Eye (tissue), 1 donor: Measurements from ENCODE around the gene KBTBD8.

Experiments
- DNase-seq: peaks from one replicate; pipeline ENCODE4 v3.0.0-alpha.2; 2015

Gene KBTBD8

DNA sequence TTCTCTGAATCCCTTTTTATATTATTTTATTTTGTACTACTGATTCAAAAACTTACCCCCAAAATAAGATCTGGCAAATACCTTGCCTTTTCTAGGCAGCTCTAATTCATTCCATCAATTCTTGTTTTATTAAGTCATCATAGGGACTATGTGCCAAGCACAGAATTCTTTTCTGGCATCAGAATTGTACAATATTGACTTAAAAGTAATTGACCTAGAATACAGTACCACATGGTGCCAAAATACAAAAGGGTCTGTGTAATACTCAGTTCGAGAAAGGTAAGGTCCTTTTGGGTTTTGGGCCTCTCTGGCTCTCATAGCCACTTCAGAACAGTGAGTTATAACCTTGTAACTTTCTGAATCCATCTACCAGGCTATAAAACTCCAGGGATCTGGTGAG lies 46.2 kb downstream of the KBTBD8 start:
- DNase-seq: no peak

DNA sequence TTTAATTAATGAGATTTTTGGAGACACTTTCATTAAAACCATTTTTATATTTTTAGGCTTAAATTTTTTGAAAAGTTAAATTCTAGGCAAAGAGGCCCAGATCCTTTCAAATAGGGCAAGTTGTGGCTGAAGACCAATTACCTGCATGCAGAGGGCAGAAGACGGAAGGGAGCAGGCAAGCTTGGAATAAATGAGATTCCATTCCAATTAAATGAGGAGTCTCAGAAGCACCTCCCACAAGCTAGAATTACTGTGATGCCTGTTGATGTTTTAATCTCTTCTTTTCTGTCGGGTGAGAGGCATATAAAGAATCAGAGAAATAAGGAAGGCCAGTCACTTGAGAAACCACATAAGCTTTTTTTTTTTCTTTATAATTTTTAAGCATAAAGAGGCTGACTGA lies 46.8 kb downstream of the KBTBD8 start:
- DNase-seq: no peak

DNA sequence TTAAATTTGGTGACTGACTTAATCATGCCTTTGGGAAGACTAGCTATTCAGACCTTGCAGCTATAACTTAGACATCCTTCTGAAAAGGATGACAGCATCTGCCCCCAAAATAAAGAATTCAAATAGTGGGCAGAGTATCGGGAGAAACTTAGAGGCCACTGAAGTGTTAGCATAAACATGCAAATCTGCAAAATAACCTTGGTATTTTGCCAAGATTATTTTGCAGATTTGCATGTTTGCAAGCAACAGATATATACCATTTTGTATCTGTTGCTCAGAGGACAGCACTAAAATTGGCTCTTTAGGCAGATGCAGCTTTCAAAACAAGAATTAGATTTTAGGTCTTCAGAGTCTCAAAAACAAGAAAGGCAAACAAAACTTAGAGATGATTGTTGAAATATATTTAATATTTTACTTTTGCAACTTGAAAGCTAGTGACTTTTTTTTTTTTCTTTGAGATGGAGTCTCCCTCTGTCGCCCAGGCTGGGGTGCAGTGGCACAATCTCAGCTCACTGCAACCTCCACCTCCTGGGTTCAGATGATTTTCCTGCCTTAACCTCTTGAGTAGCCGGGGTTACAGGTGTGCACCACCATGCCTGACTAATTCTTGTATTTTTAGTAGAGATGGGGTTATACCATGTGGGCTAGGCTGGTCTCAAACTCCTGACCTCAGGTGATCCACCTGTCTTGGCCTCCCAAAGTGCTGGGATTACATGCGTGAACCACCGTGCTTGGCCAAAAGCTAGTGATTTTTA lies 47.8 kb downstream of the KBTBD8 start:
- no peak for DNase-seq

DNA sequence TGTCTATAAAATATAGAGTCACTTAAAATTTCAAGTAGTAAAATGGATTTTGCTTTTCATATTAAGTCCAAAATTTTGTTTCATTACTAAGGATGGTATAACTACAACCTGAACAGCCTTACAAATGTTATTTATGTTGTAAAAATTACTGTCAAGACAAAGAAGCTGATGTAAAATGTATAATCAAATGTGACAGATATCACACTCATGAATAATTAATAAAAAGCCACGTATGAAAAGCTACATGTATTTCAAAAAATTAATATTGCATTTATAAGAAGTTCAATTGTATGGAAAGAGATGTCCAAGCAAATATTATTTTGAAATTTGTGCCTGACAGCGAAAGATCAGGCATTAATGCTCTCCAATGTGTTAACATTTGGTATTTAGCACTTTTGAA lies 48.9 kb downstream of the KBTBD8 start:
- DNase-seq: peak; percentile 50

DNA sequence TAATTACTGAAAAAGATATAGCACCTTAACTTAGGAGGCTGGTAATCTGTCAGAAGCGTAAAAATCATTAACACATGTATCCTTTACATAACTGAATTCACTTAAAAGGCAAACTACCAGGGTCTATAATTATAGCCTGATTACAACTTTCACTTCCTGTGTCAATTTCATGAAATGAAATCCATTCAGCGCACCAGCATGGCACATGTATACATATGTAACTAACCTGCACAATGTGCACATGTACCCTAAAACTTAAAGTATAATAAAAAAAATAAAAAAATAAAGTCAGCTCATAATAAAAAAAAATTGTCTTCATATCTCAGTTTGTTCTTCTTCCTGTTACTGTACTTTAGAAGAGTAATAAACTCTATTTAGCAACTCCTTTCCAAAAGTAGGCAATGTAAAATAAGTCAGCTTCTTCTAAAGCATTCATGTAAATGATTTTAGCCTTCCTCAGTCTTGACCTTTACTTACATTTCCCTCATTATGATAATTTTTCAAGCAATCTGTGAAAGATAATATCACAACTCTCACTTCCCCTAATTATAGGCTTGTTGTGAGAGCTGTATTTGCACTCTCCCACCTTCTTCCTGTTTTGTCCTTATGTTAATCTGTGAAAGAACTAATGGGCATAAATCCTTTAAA lies 50.1 kb downstream of the KBTBD8 start:
- no peak for DNase-seq

DNA sequence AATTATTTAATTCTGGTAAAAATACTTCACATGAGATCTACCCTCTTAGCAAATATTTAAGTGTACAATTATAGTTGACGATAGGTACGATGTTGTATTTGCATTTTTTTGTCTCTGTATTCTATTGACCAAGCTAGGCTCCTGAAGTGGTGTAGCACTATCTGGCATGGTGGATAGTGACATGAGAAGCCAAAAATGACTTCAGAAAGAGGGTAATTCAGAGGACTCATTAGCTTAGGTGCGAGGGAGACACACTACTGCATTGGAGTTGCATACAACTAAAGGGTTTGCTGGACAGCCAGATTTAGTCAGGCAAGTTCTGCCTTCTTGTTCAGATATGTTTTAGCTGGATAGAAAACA lies 50.6 kb downstream of the KBTBD8 start:
- DNase-seq: no peak

DNA sequence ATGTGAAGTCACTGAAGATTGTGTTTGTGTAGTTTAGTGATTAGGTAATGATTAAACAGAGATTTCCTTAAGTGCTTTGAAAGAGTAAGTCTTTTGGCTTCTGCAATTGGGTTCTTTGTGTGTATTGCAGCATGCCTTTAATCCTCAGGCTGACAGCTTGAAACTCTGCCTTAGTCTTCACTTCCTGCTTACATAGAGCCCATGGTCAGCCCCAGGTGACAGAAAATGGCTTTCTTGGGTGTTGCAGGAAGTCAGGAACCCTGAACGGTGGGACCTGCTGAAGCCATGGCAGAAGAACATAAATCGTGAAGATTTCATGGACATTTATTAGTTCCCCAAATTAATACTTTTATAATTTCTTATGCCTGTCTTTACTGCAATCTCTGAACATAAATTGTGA lies 61.3 kb downstream of the KBTBD8 start:
- DNase-seq: no peak
